ENCODE results near the gene ADCY3.

ADCY3 gene

GRCh38 chr2:24926602-24927252, 6.7 kb upstream of the ADCY3 start:
- no peak for TF ChIP-seq CTCF (IDR thresholded peaks at IDR 0.05; ENCODE audit: low read depth, low read length)
- no peak overlapping the region for H3K4me3 ChIP-seq (ENCODE audit: low read depth, low read length)

GRCh38 chr2:24926220-24926601, 6.2 kb upstream of the ADCY3 start:
- no peak overlapping the region for H3K4me3 ChIP-seq (ENCODE audit: low read depth, low read length)
- TF ChIP-seq CTCF (IDR thresholded peaks at IDR 0.05; ENCODE audit: low read depth, low read length): no peak

- TF ChIP-seq CTCF (IDR thresholded peaks at IDR 0.05; ENCODE audit: low read depth, low read length): no peak
- no peak overlapping the region for H3K4me3 ChIP-seq (ENCODE audit: low read depth, low read length)
Measured at GRCh38 chr2:24925815-24926214, 5.8 kb upstream of the ADCY3 start.

- TF ChIP-seq CTCF (IDR thresholded peaks at IDR 0.05; ENCODE audit: low read depth, low read length): no peak
- no peak overlapping the region for H3K4me3 ChIP-seq (ENCODE audit: low read depth, low read length)
Measured at GRCh38 chr2:24924732-24925131, 4.7 kb upstream of the ADCY3 start.

- no peak for TF ChIP-seq CTCF (IDR thresholded peaks at IDR 0.05; ENCODE audit: low read depth, low read length)
- no peak overlapping the region for H3K4me3 ChIP-seq (ENCODE audit: low read depth, low read length)
Measured at GRCh38 chr2:24924266-24924665, 4.2 kb upstream of the ADCY3 start.

GRCh38 chr2:24923106-24923505, 3.1 kb upstream of the ADCY3 start:
- no peak for TF ChIP-seq CTCF (IDR thresholded peaks at IDR 0.05; ENCODE audit: low read depth, low read length)
- no peak overlapping the region for H3K4me3 ChIP-seq (ENCODE audit: low read depth, low read length)

GRCh38 chr2:24922556-24922955, 2.5 kb upstream of the ADCY3 start:
- no peak for TF ChIP-seq CTCF (IDR thresholded peaks at IDR 0.05; ENCODE audit: low read depth, low read length)
- H3K4me3 ChIP-seq (ENCODE audit: low read depth, low read length): no peak overlapping the region
